Sigmoid colon (tissue), 4 donors: ENCODE measurements around the gene ACTN1.

Source experiments
- EP300 ChIP-seq, 4 donors: sonication (generic); formaldehyde crosslinking; IDR thresholded peaks; one replicate each; pipeline ENCODE4 v1.6.1; 2017; ENCODE audit warnings: antibody characterized with exemption in 4 of 4
- POLR2AphosphoS5 ChIP-seq, 4 donors: sonication (generic); formaldehyde crosslinking; IDR thresholded peaks; one replicate each; pipeline ENCODE4 v1.6.1; 2017; ENCODE audit warnings: antibody characterized with exemption in 4 of 4
- TF ChIP-seq, protein P1 (sequence below), 4 experiments: fragments of 450-650 bp in 3 of 4; fragments of 200-600 bp in 1 of 4; IDR thresholded peaks; one replicate each; pipeline ENCODE4 v1.5.1; 2016 to 2019; ENCODE audit warnings: antibody characterized with exemption in 4 of 4, mild to moderate bottlenecking in 3 of 4, moderate library complexity in 2 of 4

- TF ChIP-seq, protein P1, sequence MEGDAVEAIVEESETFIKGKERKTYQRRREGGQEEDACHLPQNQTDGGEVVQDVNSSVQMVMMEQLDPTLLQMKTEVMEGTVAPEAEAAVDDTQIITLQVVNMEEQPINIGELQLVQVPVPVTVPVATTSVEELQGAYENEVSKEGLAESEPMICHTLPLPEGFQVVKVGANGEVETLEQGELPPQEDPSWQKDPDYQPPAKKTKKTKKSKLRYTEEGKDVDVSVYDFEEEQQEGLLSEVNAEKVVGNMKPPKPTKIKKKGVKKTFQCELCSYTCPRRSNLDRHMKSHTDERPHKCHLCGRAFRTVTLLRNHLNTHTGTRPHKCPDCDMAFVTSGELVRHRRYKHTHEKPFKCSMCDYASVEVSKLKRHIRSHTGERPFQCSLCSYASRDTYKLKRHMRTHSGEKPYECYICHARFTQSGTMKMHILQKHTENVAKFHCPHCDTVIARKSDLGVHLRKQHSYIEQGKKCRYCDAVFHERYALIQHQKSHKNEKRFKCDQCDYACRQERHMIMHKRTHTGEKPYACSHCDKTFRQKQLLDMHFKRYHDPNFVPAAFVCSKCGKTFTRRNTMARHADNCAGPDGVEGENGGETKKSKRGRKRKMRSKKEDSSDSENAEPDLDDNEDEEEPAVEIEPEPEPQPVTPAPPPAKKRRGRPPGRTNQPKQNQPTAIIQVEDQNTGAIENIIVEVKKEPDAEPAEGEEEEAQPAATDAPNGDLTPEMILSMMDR (IDR thresholded peaks at IDR 0.05) = no peak
- no peak for TF ChIP-seq POLR2AphosphoS5 (IDR thresholded peaks at IDR 0.05)
- no peak for TF ChIP-seq EP300 (IDR thresholded peaks at IDR 0.05)
These were observed 81.4 kb downstream of the ACTN1 start for GRCh38 chr14:68897559-68898155.
